K562 (cell line): ENCODE measurements around the gene SRC. TPM values are rescaled to one million over a fixed set of nuclear protein-coding genes. Genes with fewer than 3 reads are reported as not detected.

ENCODE experiments used
- BRD4 ChIP-seq: fragments of 200-600 bp; sonication (generic); IDR thresholded peaks from 2 replicates; pipeline ENCODE4 v1.6.1; 2017; ENCODE audit warnings: inconsistent platforms
- CCNT2 ChIP-seq: IDR thresholded peaks from 2 replicates; pipeline ENCODE4 v1.6.1; 2011; ENCODE audit warnings: borderline replicate concordance, low read depth, mild to moderate bottlenecking, moderate library complexity, mixed read lengths, low read length; ENCODE audit not compliant: insufficient read length; ENCODE audit errors: extremely low read depth
- ESRRB ChIP-seq: fragments of 250-450 bp; sonication (Bioruptor Pico); IDR thresholded peaks from 2 replicates; pipeline ENCODE4 v1.5.0; 2020; ENCODE audit warnings: mild to moderate bottlenecking, moderate library complexity, borderline replicate concordance
- GTF2A2 ChIP-seq: IDR thresholded peaks from 2 replicates; pipeline ENCODE4 v1.6.1; 2016; ENCODE audit warnings: mild to moderate bottlenecking, missing genetic modification characterization, missing compliant biosample characterization
- GTF3C2 ChIP-seq: IDR thresholded peaks from 3 replicates; pipeline ENCODE4 v1.6.1; 2011; ENCODE audit warnings: borderline replicate concordance, mild to moderate bottlenecking, moderate library complexity; ENCODE audit not compliant: insufficient read length; ENCODE audit errors: extremely low read depth
- HMGXB4 ChIP-seq: sonication (generic); formaldehyde crosslinking; IDR thresholded peaks from 2 replicates; pipeline ENCODE4 v1.8.1; 2023; ENCODE audit warnings: mild to moderate bottlenecking, missing genetic modification reagents
- KDM1A ChIP-seq, 2 experiments: fragments of 450-650 bp; IDR thresholded peaks; 2 replicates each; pipeline ENCODE4 v1.6.1; 2016; ENCODE audit warnings: mild to moderate bottlenecking in 2 of 2
- MECOM ChIP-seq: fragments of 250-450 bp; sonication (Bioruptor Pico); IDR thresholded peaks from 2 replicates; pipeline ENCODE4 v1.8.0; 2022; ENCODE audit warnings: inconsistent platforms
- NR2C1 ChIP-seq, 2 experiments: fragments of 450-650 bp; IDR thresholded peaks; 2 replicates each; pipeline ENCODE4 v1.6.1; 2017; ENCODE audit warnings: mild to moderate bottlenecking in 2 of 2, antibody characterized with exemption in 1 of 2, inconsistent platforms in 1 of 2, missing compliant biosample characterization in 1 of 2, missing genetic modification characterization in 1 of 2
- NR4A1 ChIP-seq, 2 experiments: fragments of 250-450 bp in 1 of 2; fragments of 450-650 bp in 1 of 2; sonication (Bioruptor Pico) in 1 of 2; IDR thresholded peaks; 2 replicates each; pipeline versions ENCODE4 v1.4.0 to v1.6.1; 2016 to 2020; ENCODE audit warnings: mild to moderate bottlenecking in 2 of 2, missing compliant biosample characterization in 1 of 2, missing genetic modification characterization in 1 of 2, moderate library complexity in 1 of 2
- NRF1 ChIP-seq, 2 experiments: fragments of 450-650 bp; IDR thresholded peaks in 1 of 2; conservative IDR thresholded peaks in 1 of 2; 2 replicates each; pipeline ENCODE4 v1.6.1; 2014; ENCODE audit warnings: mild to moderate bottlenecking in 2 of 2
- POLR2B ChIP-seq: fragments of 450-650 bp; IDR thresholded peaks from 2 replicates; pipeline ENCODE4 v1.6.1; 2018; ENCODE audit warnings: low read depth; ENCODE audit not compliant: partially characterized antibody
- REST ChIP-seq, 2 experiments: fragments of 450-650 bp; formaldehyde crosslinking in 1 of 2; IDR thresholded peaks; 2 replicates each; pipeline versions ENCODE4 v1.4.0 to v1.6.1; 2014 to 2020; ENCODE audit warnings: mild to moderate bottlenecking in 2 of 2, borderline replicate concordance in 1 of 2, low read depth in 1 of 2
- ZNF551 ChIP-seq: fragments of 250-450 bp; sonication (Bioruptor Pico); IDR thresholded peaks from 2 replicates; pipeline ENCODE4 v1.5.0; 2021; ENCODE audit warnings: mild to moderate bottlenecking, moderate library complexity
- polyA plus RNA-seq, 8 experiments: library from polyadenylated mRNA; depleted of rRNA in 4 of 8; stranded (reverse) in 5 of 8; unstranded in 3 of 8; fragments of >200 nt; fragmentation: Nextera tagmentation in 2 of 8; fragmentation: Illumina TruSeq in 1 of 8; extraction: Ambion mirVana in 2 of 8; extraction: Trizol in 1 of 8; gene quantifications; 2 replicates each; pipeline versions ENCODE4 v1.2.1 to v1.2.3, GENCODE V29; 2011 to 2014; ENCODE audit warnings: inconsistent platforms in 1 of 8, missing spikeins in 1 of 8
- total RNA-seq, 7 experiments: library from RNA; depleted of rRNA in 6 of 7; stranded (reverse); fragments of >200 nt in 6 of 7; fragmentation: Illumina TruSeq in 2 of 7; extraction: Trizol in 2 of 7; gene quantifications; 2 replicates each; pipeline versions ENCODE4 v1.2.1 to v1.2.3, GENCODE V29; 2011 to 2021; ENCODE audit warnings: low replicate concordance in 1 of 7

The SRC gene
- total and polyA plus RNA-seq, 9 of the 15 experiments (the other 6 are each of a cell fraction or from before 2014, with no cell fraction given): 0.06 to 8.5 (median 3.1) TPM

- TF ChIP-seq REST (IDR thresholded peaks at IDR 0.05; ENCODE audit: borderline replicate concordance) (no peak), REST (CRISPR knock-in tag; IDR thresholded peaks at IDR 0.05; ENCODE audit: low read depth) (peak; percentile 53; the same call in 1 of the 2 replicates), GTF3C2 (no peak), NR2C1 (IDR thresholded peaks at IDR 0.05) (no peak), NR2C1 (tag; IDR thresholded peaks at IDR 0.05) (peak; percentile 70), ESRRB (0 out of 2 replicates have a peak, but pooled peaks have one; percentile 46), KDM1A (IDR thresholded peaks at IDR 0.05) (peak; percentile 67 to 69; a peak in 3 of 4 replicates), CCNT2 (no peak), MECOM (CRISPR knock-in tag) (peak; percentile 65), ZNF551 (CRISPR knock-in tag) (no peak), NRF1 (conservative IDR thresholded peaks at IDR 0.05 in 1 of 2, IDR thresholded peaks at IDR 0.05 in 1 of 2) (no peak), HMGXB4 (CRISPR knock-in tag) (no peak), GTF2A2 (0 out of 2 replicates have a peak, but pooled peaks have one; percentile 38), NR4A1 (CRISPR knock-in tag; IDR thresholded peaks at IDR 0.05) (no peak), NR4A1 (tag; IDR thresholded peaks at IDR 0.05) (peak; percentile 94), POLR2B (no peak), BRD4 (peak; percentile 13; the same call in 1 of the 2 replicates)
These were observed 32.5 kb downstream of the SRC start (continued) for GRCh38 chr20:37378420-37378784.
